Endothelial cell of umbilical vein (primary cell): Measurements from ENCODE around the gene MESD. TPM values are rescaled to one million over a fixed set of nuclear protein-coding genes. Genes with fewer than 3 reads are reported as not detected.

Source experiments
- BruUV-seq: library from RNA; stranded (reverse); fragments of 400-500 nt; replicated peaks from 2 replicates; lab custom pipeline; 2021; lab: Mats Ljungman, UMichigan
- CTCF ChIA-PET: fragments of 300-600, 350-600 bp; sonication (Branson Sonifier 250); formaldehyde crosslinking; loops from one replicate; lab custom pipeline; 2021; ENCODE audit warnings: antibody characterized with exemption, inconsistent platforms; lab: Charles Lee
- POLR2A ChIA-PET: fragments of 300-600, 350-600 bp; sonication (Branson Sonifier 250); formaldehyde crosslinking; loops from one replicate; lab custom pipeline; 2021; ENCODE audit warnings: antibody characterized with exemption, inconsistent platforms; lab: Charles Lee
- DNase-seq: peaks from one replicate; pipeline ENCODE4 v3.0.0-alpha.2; 2011; ENCODE audit warnings: low read depth, low spot score
- FAIRE-seq: peaks from 2 replicates; lab custom pipeline; 2011; peaks lifted over from hg19 to GRCh38; lab: Jason Lieb, UNC
- H2AFZ ChIP-seq: 2 replicates; pipeline ENCODE4 v1.6.0; 2012; ENCODE audit warnings: low read depth, low read length, control low read depth, inconsistent platforms
- H3K27ac ChIP-seq: 2 replicates; pipeline ENCODE4 v1.5.1; 2011; ENCODE audit warnings: low read depth, mild to moderate bottlenecking, control low read depth, low read length, moderate library complexity; ENCODE audit not compliant: insufficient read depth
- H3K27me3 ChIP-seq, 2 experiments: 2 replicates each; pipeline versions ENCODE4 v1.6.0 to v1.6.1; 2011; ENCODE audit warnings: low read length in 2 of 2, mixed read lengths in 1 of 2; ENCODE audit not compliant: control insufficient read depth in 2 of 2, insufficient read depth in 2 of 2
- H3K36me3 ChIP-seq, 2 experiments: 2 replicates in 1 of 2; 3 replicates in 1 of 2; pipeline ENCODE4 v1.5.1; 2011; ENCODE audit warnings: low read length in 2 of 2, mild to moderate bottlenecking in 1 of 2, moderate library complexity in 1 of 2; ENCODE audit not compliant: control insufficient read depth in 2 of 2, insufficient read depth in 2 of 2; ENCODE audit errors: extremely low read depth in 1 of 2
- H3K4me1 ChIP-seq: 3 replicates; pipeline ENCODE4 v1.5.1; 2011; ENCODE audit warnings: mild to moderate bottlenecking, low read length; ENCODE audit not compliant: control insufficient read depth, insufficient read depth; ENCODE audit errors: extremely low read depth
- H3K4me2 ChIP-seq: 2 replicates; pipeline ENCODE4 v1.6.1; 2011; ENCODE audit warnings: low read length, control low read depth, mixed read lengths; ENCODE audit not compliant: insufficient read depth
- H3K4me3 ChIP-seq, 3 experiments: fragments of 200-600 bp in 1 of 3; sonication (generic), shearing (Covaris generic) in 1 of 3; replicated peaks in 1 of 3; 2 replicates each; pipeline ENCODE4 v1.5.1; 2011 to 2016; ENCODE audit warnings: control low read depth in 3 of 3, low read length in 3 of 3, mild to moderate bottlenecking in 2 of 3, inconsistent platforms in 1 of 3, low read depth in 1 of 3, moderate library complexity in 1 of 3; ENCODE audit not compliant: insufficient read depth in 1 of 3
- H3K79me2 ChIP-seq: 2 replicates; pipeline ENCODE4 v1.6.0; 2012; ENCODE audit warnings: low read length, inconsistent platforms; ENCODE audit not compliant: control insufficient read depth, insufficient read depth
- H3K9ac ChIP-seq: replicated peaks from 2 replicates; pipeline ENCODE3; 2011; ENCODE audit warnings: low read length, control low read depth; ENCODE audit not compliant: insufficient read depth; ENCODE audit errors: extremely low read depth
- H3K9me1 ChIP-seq: replicated peaks from 3 replicates; pipeline ENCODE4 v1.6.0; 2011; ENCODE audit warnings: mild to moderate bottlenecking, low read length; ENCODE audit not compliant: control insufficient read depth, insufficient read depth; ENCODE audit errors: extremely low read depth
- H3K9me3 ChIP-seq: replicated peaks from 2 replicates; pipeline ENCODE4 v1.5.1; 2012; ENCODE audit warnings: low read length, inconsistent platforms; ENCODE audit not compliant: control insufficient read depth, insufficient read depth
- H4K20me1 ChIP-seq: replicated peaks from 2 replicates; pipeline ENCODE3; 2011; ENCODE audit warnings: mild to moderate bottlenecking, low read length; ENCODE audit not compliant: control insufficient read depth, insufficient read depth; ENCODE audit errors: extremely low read depth
- EZH2 ChIP-seq: IDR thresholded peaks from 2 replicates; pipeline ENCODE4 v1.6.1; 2012; ENCODE audit warnings: borderline replicate concordance, low read depth, mild to moderate bottlenecking, moderate library complexity, low read length, inconsistent platforms; ENCODE audit not compliant: severe bottlenecking
- GATA2 ChIP-seq: IDR thresholded peaks from 2 replicates; pipeline ENCODE4 v1.7.0; 2011; ENCODE audit warnings: low read depth, mild to moderate bottlenecking, moderate library complexity, mixed read lengths, low read length; ENCODE audit not compliant: insufficient read length, insufficient read depth
- POLR2A ChIP-seq: IDR thresholded peaks from 2 replicates; pipeline ENCODE4 v1.6.1; 2012; ENCODE audit warnings: low read depth, mild to moderate bottlenecking, control low read depth, low read length
- POLR2AphosphoS5 ChIP-seq: IDR thresholded peaks from 2 replicates; pipeline ENCODE4 v1.6.1; 2012; ENCODE audit warnings: low read depth, mild to moderate bottlenecking, control low read depth, low read length, moderate library complexity; ENCODE audit not compliant: insufficient read depth
- dilution Hi-C: fragments of 300-500 bp; cut with MboI; formaldehyde crosslinking; loops from one replicate; pipeline ENCODE4 v1.15.0; 2019; ENCODE audit warnings: low sequenced_read_pairs; ENCODE audit not compliant: extremely low pct_ligation_motif_present
- intact Hi-C: fragments of 100-400 bp; cut with micrococcal nuclease; formaldehyde crosslinking; loops from one replicate; pipeline ENCODE4 v1.10.0; 2022
- polyA plus RNA-seq, 4 experiments: library from polyadenylated mRNA; depleted of rRNA in 3 of 4; stranded (reverse) in 3 of 4; unstranded in 1 of 4; fragments of >200 nt; gene quantifications; 2 replicates each; pipeline versions ENCODE4 v1.2.1 to v1.2.3, GENCODE V29; 2011 to 2012; ENCODE audit warnings: missing spikeins in 1 of 4
- total RNA-seq: library from RNA; stranded (reverse); gene quantifications from 2 replicates; pipeline ENCODE4 v1.2.3, GENCODE V29; 2021
- TF ChIP-seq, protein P1 (sequence below): IDR thresholded peaks from 2 replicates; pipeline ENCODE4 v1.6.1; 2011; ENCODE audit not compliant: insufficient read depth, insufficient read length
- TF ChIP-seq, protein P2 (sequence below), 2 donors: IDR thresholded peaks; 1 replicate in 1 of 2; 2 replicates in 1 of 2; pipeline ENCODE4 v1.5.1; 2011; ENCODE audit warnings: low read length in 2 of 2, mild to moderate bottlenecking in 2 of 2, moderate library complexity in 2 of 2, control low read depth in 1 of 2, inconsistent platforms in 1 of 2, low read depth in 1 of 2; ENCODE audit not compliant: insufficient read depth in 1 of 2; ENCODE audit errors: extremely low read depth in 1 of 2

Gene MESD
- total and polyA plus RNA-seq, 2 donors (not counting 3 experiments of a cell fraction or from before 2014, with no cell fraction given) = 12.8 to 30.5 TPM

DNA sequence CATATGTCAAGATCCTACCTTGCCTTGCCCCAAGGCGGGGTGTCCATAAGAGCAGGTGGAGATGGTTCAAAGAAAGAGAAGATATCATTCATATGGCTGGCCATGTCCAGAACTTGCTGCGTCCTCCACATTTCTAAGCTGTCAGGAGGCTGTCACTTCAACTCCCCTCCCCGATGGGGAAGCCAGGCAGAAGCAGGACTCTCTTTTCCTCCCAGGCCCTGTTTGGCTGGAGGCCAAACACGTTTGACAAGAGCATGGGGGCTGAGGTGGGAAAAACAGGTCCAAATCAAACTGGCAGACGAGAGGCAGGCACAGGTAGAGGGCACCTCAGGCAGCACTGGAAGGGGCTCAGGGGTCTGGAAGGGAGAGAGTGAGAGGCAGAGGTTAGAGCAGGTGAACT is 37.7 kb downstream of the MESD start:
- Histone ChIP-seq H3K4me2 (no peak overlapping the region), H3K4me1 (no peaks in the 10 kb centered on the region), H2AFZ (no peak overlapping the region), H3K79me2 (no peaks in the 10 kb centered on the region), H3K27ac (no peak overlapping the region), H3K4me3 (no peak overlapping the region), H3K27me3 (no peaks in the 10 kb centered on the region), H4K20me1 (no peaks in the 10 kb centered on the region), H3K9me1 (no peaks in the 10 kb centered on the region), H3K36me3 (peaks cover 0 to 11% of the 10 kb centered on the region in 2 experiments), H3K9me3 (no peaks in the 10 kb centered on the region), H3K9ac (no peak overlapping the region)
- intact Hi-C loops (no loop called here), dilution Hi-C loops (no loop called here)
- TF ChIP-seq POLR2AphosphoS5 = no peak
- no peak for TF ChIP-seq GATA2
- TF ChIP-seq, protein P1, sequence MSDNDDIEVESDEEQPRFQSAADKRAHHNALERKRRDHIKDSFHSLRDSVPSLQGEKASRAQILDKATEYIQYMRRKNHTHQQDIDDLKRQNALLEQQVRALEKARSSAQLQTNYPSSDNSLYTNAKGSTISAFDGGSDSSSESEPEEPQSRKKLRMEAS = no peak
- no peak for TF ChIP-seq EZH2
- TF ChIP-seq, protein P2, sequence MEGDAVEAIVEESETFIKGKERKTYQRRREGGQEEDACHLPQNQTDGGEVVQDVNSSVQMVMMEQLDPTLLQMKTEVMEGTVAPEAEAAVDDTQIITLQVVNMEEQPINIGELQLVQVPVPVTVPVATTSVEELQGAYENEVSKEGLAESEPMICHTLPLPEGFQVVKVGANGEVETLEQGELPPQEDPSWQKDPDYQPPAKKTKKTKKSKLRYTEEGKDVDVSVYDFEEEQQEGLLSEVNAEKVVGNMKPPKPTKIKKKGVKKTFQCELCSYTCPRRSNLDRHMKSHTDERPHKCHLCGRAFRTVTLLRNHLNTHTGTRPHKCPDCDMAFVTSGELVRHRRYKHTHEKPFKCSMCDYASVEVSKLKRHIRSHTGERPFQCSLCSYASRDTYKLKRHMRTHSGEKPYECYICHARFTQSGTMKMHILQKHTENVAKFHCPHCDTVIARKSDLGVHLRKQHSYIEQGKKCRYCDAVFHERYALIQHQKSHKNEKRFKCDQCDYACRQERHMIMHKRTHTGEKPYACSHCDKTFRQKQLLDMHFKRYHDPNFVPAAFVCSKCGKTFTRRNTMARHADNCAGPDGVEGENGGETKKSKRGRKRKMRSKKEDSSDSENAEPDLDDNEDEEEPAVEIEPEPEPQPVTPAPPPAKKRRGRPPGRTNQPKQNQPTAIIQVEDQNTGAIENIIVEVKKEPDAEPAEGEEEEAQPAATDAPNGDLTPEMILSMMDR (IDR thresholded peaks at IDR 0.05; ENCODE audit: extremely low read depth in 1 of 2, insufficient read depth in 1 of 2, low read depth in 1 of 2, low read length in 2 of 2) = no peak
- no peak for TF ChIP-seq POLR2A
- DNase-seq = no peak
- ChIA-PET POLR2A (no interaction called here), CTCF (interaction anchor here (1.4 kb wide), 1 partner anchor 18 kb away, joined by 3 read pairs; no protein-coding TSS in a partner anchor)
- no peak for FAIRE-seq
- no TSS peak for BruUV-seq
